B cell (primary cell): ENCODE data around the gene SYNPO. TPM values are rescaled to one million over a fixed set of nuclear protein-coding genes. Genes with fewer than 3 reads are reported as not detected.

ENCODE experiments used
- ATAC-seq: fragments of 200-7000 bp; cut with Tn5 transposase; one replicate; pipeline ENCODE4 v1.10.0; 2021; ENCODE audit warnings: low read depth, mild to moderate bottlenecking, moderate number of reproducible peaks, moderate library complexity
- CTCF ChIA-PET: fragments of 350-600 bp; sonication (Branson Sonifier 250); formaldehyde crosslinking; loops from one replicate; lab custom pipeline; 2021; ENCODE audit warnings: antibody characterized with exemption, inconsistent platforms; lab: Charles Lee
- POLR2A ChIA-PET: fragments of 350-600 bp; sonication (Branson Sonifier 250); formaldehyde crosslinking; loops from one replicate; lab custom pipeline; 2021; ENCODE audit warnings: antibody characterized with exemption; lab: Charles Lee
- DNase-seq: peaks from one replicate; pipeline ENCODE4 v3.0.0; 2013
- H2AFZ ChIP-seq: 2 replicates; pipeline ENCODE4 v1.6.1; 2012; ENCODE audit warnings: mild to moderate bottlenecking, low read depth, low read length; ENCODE audit not compliant: insufficient read depth, poor library complexity, severe bottlenecking
- H3K27ac ChIP-seq, 2 donors: 1 replicate in 1 of 2; 2 replicates in 1 of 2; pipeline ENCODE4 v1.5.1; 2012 to 2013; ENCODE audit warnings: low read length in 2 of 2, mild to moderate bottlenecking in 2 of 2, moderate library complexity in 1 of 2
- H3K27me3 ChIP-seq, 4 experiments: fragments of 200-600 bp in 1 of 4; sonication (generic) in 1 of 4; replicated peaks in 1 of 4; 1 replicate in 2 of 4; 2 replicates in 2 of 4; pipeline versions ENCODE4 v1.6.1 to v1.7.0; 2013 to 2016; ENCODE audit warnings: low read length in 3 of 4, mild to moderate bottlenecking in 2 of 4, mixed read lengths in 1 of 4, moderate library complexity in 1 of 4; ENCODE audit not compliant: insufficient read depth in 4 of 4, control insufficient read depth in 3 of 4; ENCODE audit errors: control extremely low read depth in 1 of 4
- H3K36me3 ChIP-seq, 2 experiments: replicated peaks in 1 of 2; 1 replicate in 1 of 2; 2 replicates in 1 of 2; pipeline versions ENCODE4 v1.6.1 to v1.7.1; 2013; ENCODE audit warnings: low read length in 1 of 2; ENCODE audit not compliant: insufficient read depth in 2 of 2, control insufficient read depth in 1 of 2; ENCODE audit errors: control extremely low read depth in 1 of 2, extremely low read depth in 1 of 2
- H3K4me1 ChIP-seq, 2 donors: fragments of 200-600 bp in 1 of 2; sonication (generic) in 1 of 2; 1 replicate in 1 of 2; 2 replicates in 1 of 2; pipeline versions ENCODE4 v1.5.1 to v1.6.1; 2013 to 2017; ENCODE audit warnings: low read length in 2 of 2; ENCODE audit not compliant: control insufficient read depth in 2 of 2, insufficient read depth in 2 of 2
- H3K4me2 ChIP-seq: replicated peaks from 2 replicates; pipeline ENCODE3; 2012; ENCODE audit warnings: mild to moderate bottlenecking, low read depth, low read length; ENCODE audit not compliant: poor library complexity, severe bottlenecking
- H3K4me3 ChIP-seq, 5 experiments: fragments of 200-600 bp in 1 of 5; sonication (generic) in 1 of 5; 1 replicate in 3 of 5; 2 replicates in 2 of 5; pipeline versions ENCODE4 v1.5.1 to v1.7.0; 2011 to 2016; ENCODE audit warnings: low read length in 4 of 5, mild to moderate bottlenecking in 4 of 5, low read depth in 2 of 5, control low read depth in 1 of 5, moderate library complexity in 1 of 5; ENCODE audit not compliant: insufficient read depth in 1 of 5; ENCODE audit errors: control extremely low read depth in 1 of 5, extremely low read depth in 1 of 5
- H3K79me2 ChIP-seq: fragments of 200-600 bp; sonication (generic); one replicate; pipeline ENCODE4 v1.6.0; 2016; ENCODE audit warnings: low read length; ENCODE audit not compliant: control insufficient read depth, insufficient read depth
- H3K9ac ChIP-seq: fragments of 200-600 bp; sonication (generic); 2 replicates; pipeline ENCODE4 v1.6.1; 2017; ENCODE audit warnings: mild to moderate bottlenecking, low read length, moderate library complexity
- H3K9me3 ChIP-seq, 3 donors: one replicate each; pipeline versions ENCODE4 v1.6.1 to v1.7.1; 2013; ENCODE audit warnings: low read length in 2 of 3; ENCODE audit not compliant: control insufficient read depth in 2 of 3, insufficient read depth in 1 of 3; ENCODE audit errors: control extremely low read depth in 1 of 3
- H4K20me1 ChIP-seq: 2 replicates; pipeline ENCODE4 v1.6.0; 2012; ENCODE audit warnings: mild to moderate bottlenecking, low read length; ENCODE audit not compliant: insufficient read depth, control insufficient read depth, poor library complexity, severe bottlenecking
- H3K27ac Mint-ChIP-seq: one replicate; pipeline ENCODE4 v1.8.0; 2021; ENCODE audit warnings: mixed read lengths
- H3K27me3 Mint-ChIP-seq: one replicate; pipeline ENCODE4 v1.8.0; 2021; ENCODE audit warnings: mixed read lengths
- H3K4me1 Mint-ChIP-seq: one replicate; pipeline ENCODE4 v1.8.0; 2021; ENCODE audit warnings: mixed read lengths
- H3K4me3 Mint-ChIP-seq: one replicate; pipeline ENCODE4 v1.8.0; 2021; ENCODE audit warnings: mixed read lengths
- H3K9me3 Mint-ChIP-seq: one replicate; pipeline ENCODE4 v1.8.0; 2022; ENCODE audit warnings: mixed read lengths; ENCODE audit not compliant: insufficient read depth
- EZH2 ChIP-seq: IDR thresholded peaks from 2 replicates; pipeline ENCODE4 v1.6.1; 2012; ENCODE audit warnings: borderline replicate concordance, low read depth, mild to moderate bottlenecking, moderate library complexity, low read length; ENCODE audit not compliant: insufficient read depth, poor library complexity, severe bottlenecking
- WGBS: methylation state at CpG from one replicate; pipeline ENCODE4 v1.1.5; 2013; ENCODE audit warnings: missing lambda C conversion rate; ENCODE audit not compliant: insufficient coverage; 5-methylcytosine and 5-hydroxymethylcytosine counted together
- intact Hi-C: fragments of 100-400 bp; cut with micrococcal nuclease; formaldehyde crosslinking; loops from one replicate; pipeline ENCODE4 v1.10.0; 2022
- polyA plus RNA-seq: library from polyadenylated mRNA; depleted of rRNA; stranded (reverse); fragments of >200 nt; gene quantifications from 2 replicates; pipeline ENCODE4 v1.2.3, GENCODE V29; 2012
- total RNA-seq, 2 donors: library from RNA; stranded (reverse); fragments of 120-200 nt in 1 of 2; gene quantifications; 1 replicate in 1 of 2; 2 replicates in 1 of 2; pipeline versions ENCODE4 v1.2.3 to v1.2.4, GENCODE V29; 2013 to 2022
- TF ChIP-seq, protein P1 (sequence below): fragments of 200-600 bp; IDR thresholded peaks from one replicate; pipeline ENCODE4 v1.8.0; 2022; ENCODE audit warnings: antibody characterized with exemption, mild to moderate bottlenecking

The SYNPO gene
- total and polyA plus RNA-seq, 2 donors (not counting 1 experiment from before 2014, with no cell fraction given), result 13.2 to 16.8 TPM

DNA sequence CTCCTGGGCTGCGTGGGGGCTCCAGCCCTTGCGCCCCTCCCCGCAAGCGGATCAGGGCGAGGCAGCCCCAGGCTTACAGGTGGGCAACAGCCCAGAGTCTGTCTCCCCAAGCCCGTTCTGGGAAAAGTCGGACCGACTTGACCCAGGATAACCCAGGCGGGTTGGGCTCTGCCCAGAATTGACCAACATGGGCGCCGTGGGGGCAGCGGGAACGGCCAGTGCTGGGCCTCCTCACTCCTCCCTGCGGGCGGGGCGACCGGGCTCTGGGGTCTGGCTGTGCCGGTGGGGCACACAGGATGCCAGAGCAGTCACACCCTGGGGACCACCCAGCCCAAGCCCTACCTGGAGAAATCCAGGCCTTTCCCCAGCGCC, 15.3 kb upstream of the SYNPO start:
- peak overlapping the region; percentile 85 for H3K9ac ChIP-seq
- POLR2A ChIA-PET, result no interaction called here
- CTCF ChIA-PET, result interaction anchor here (1.3 kb wide), 1 partner anchor 192 kb away, joined by 3 read pairs; no protein-coding TSS in a partner anchor
- H3K27me3 ChIP-seq, result no peaks in the 10 kb centered on the region
- WGBS, result 35% methylated on average over 18 of the region's 19 CpGs
- peak overlapping the region; percentile 93 for H3K4me3 Mint-ChIP-seq
- H3K79me2 ChIP-seq, result peaks cover 53% of the 10 kb centered on the region
- TF ChIP-seq, protein P1, sequence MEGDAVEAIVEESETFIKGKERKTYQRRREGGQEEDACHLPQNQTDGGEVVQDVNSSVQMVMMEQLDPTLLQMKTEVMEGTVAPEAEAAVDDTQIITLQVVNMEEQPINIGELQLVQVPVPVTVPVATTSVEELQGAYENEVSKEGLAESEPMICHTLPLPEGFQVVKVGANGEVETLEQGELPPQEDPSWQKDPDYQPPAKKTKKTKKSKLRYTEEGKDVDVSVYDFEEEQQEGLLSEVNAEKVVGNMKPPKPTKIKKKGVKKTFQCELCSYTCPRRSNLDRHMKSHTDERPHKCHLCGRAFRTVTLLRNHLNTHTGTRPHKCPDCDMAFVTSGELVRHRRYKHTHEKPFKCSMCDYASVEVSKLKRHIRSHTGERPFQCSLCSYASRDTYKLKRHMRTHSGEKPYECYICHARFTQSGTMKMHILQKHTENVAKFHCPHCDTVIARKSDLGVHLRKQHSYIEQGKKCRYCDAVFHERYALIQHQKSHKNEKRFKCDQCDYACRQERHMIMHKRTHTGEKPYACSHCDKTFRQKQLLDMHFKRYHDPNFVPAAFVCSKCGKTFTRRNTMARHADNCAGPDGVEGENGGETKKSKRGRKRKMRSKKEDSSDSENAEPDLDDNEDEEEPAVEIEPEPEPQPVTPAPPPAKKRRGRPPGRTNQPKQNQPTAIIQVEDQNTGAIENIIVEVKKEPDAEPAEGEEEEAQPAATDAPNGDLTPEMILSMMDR, result no peak
- no peak for TF ChIP-seq EZH2
- peaks cover 0 to 12% of the 10 kb centered on the region in 2 experiments for H3K36me3 ChIP-seq
- ATAC-seq (no peak), DNase-seq (peak; percentile 29)
- H3K9me3 Mint-ChIP-seq, result no peaks in the 10 kb centered on the region
- no peaks in the 10 kb centered on the region for H3K27me3 Mint-ChIP-seq
- peak overlapping the region; percentile 68 for H2AFZ ChIP-seq
- H3K4me3 ChIP-seq, result peak overlapping the region; percentile 46 to 83 (median 75)
- H3K4me2 ChIP-seq, result peak overlapping the region; percentile 97
- H3K27ac Mint-ChIP-seq, result no peak overlapping the region
- intact Hi-C loops, result loop anchor here (10.0 kb wide), 1 partner anchor 170 kb away; no protein-coding TSS in a partner anchor
- H3K4me1 Mint-ChIP-seq, result peaks cover 55% of the 10 kb centered on the region
- peaks cover 17% of the 10 kb centered on the region for H4K20me1 ChIP-seq
- no peaks in the 10 kb centered on the region for H3K9me3 ChIP-seq
- peak overlapping the region; percentile 41 to 56 for H3K27ac ChIP-seq
- H3K4me1 ChIP-seq, result peaks cover 45 to 48% of the 10 kb centered on the region in 2 donors
